ENCODE measurements around the gene CFAP77. TPM values are rescaled to one million over a fixed set of nuclear protein-coding genes. Genes with fewer than 3 reads are reported as not detected.

Gene CFAP77
- total RNA-seq, 1 donor from 2014 or later: 0.36 TPM

GRCh38 chr9:132590318-132591182 is 180.5 kb downstream of the CFAP77 start:
- Histone ChIP-seq H3K79me2 (ENCODE audit: insufficient read depth, low read length) (no peaks in the 10 kb centered on the region), H3K9me3 (ENCODE audit: insufficient read depth, low read depth, low read length) (peaks cover 6% of the 10 kb centered on the region), H3K4me2 (ENCODE audit: low read length) (peak overlapping the region; percentile 39), H3K4me3 (ENCODE audit: insufficient read depth, low read depth, low read length) (no peak overlapping the region), H3K27me3 (ENCODE audit: insufficient read depth, low read length) (peaks cover 67% of the 10 kb centered on the region), H3K27ac (ENCODE audit: low read depth, low read length) (no peak overlapping the region), H3K9ac (ENCODE audit: low read length) (no peak overlapping the region), H2AFZ (ENCODE audit: low read depth, low read length) (no peak overlapping the region), H4K20me1 (ENCODE audit: insufficient read depth, low read length) (peaks cover 73% of the 10 kb centered on the region), H3K36me3 (ENCODE audit: insufficient read depth, low read length) (peaks cover 3% of the 10 kb centered on the region), H3K4me1 (ENCODE audit: insufficient read depth, low read length) (no peaks in the 10 kb centered on the region)
- Mint-ChIP-seq H3K4me3 (ENCODE audit: unreplicated experiment) (no peak overlapping the region), H3K27me3 (ENCODE audit: low read depth, unreplicated experiment) (peaks cover 53% of the 10 kb centered on the region), H3K9me3 (ENCODE audit: unreplicated experiment) (peaks cover 6% of the 10 kb centered on the region), H3K27ac (ENCODE audit: unreplicated experiment) (no peak overlapping the region), H3K36me3 (ENCODE audit: low read depth, unreplicated experiment) (peaks cover 15% of the 10 kb centered on the region), H3K4me1 (ENCODE audit: low read depth, unreplicated experiment) (peaks cover 11% of the 10 kb centered on the region)
- DNase-seq (ENCODE audit: low read depth) (no peak), FAIRE-seq (no peak)
- TF ChIP-seq, protein P1, sequence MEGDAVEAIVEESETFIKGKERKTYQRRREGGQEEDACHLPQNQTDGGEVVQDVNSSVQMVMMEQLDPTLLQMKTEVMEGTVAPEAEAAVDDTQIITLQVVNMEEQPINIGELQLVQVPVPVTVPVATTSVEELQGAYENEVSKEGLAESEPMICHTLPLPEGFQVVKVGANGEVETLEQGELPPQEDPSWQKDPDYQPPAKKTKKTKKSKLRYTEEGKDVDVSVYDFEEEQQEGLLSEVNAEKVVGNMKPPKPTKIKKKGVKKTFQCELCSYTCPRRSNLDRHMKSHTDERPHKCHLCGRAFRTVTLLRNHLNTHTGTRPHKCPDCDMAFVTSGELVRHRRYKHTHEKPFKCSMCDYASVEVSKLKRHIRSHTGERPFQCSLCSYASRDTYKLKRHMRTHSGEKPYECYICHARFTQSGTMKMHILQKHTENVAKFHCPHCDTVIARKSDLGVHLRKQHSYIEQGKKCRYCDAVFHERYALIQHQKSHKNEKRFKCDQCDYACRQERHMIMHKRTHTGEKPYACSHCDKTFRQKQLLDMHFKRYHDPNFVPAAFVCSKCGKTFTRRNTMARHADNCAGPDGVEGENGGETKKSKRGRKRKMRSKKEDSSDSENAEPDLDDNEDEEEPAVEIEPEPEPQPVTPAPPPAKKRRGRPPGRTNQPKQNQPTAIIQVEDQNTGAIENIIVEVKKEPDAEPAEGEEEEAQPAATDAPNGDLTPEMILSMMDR (IDR thresholded peaks at IDR 0.05; ENCODE audit: insufficient read depth, low read depth, low read length): no peak
- peak; percentile 100 for TF ChIP-seq EZH2 (IDR thresholded peaks at IDR 0.05; ENCODE audit: insufficient read depth, low read length)

GRCh38 chr9:132591244-132591643 is 181.2 kb downstream of the CFAP77 start:
- H3K36me3 ChIP-seq (ENCODE audit: insufficient read depth, low read length): peaks cover 3% of the 10 kb centered on the region
- no peak overlapping the region for H3K4me3 Mint-ChIP-seq (ENCODE audit: unreplicated experiment)
- peaks cover 72% of the 10 kb centered on the region for H4K20me1 ChIP-seq (ENCODE audit: insufficient read depth, low read length)
- TF ChIP-seq EZH2 (IDR thresholded peaks at IDR 0.05; ENCODE audit: insufficient read depth, low read length): no peak
- TF ChIP-seq, protein P1 (IDR thresholded peaks at IDR 0.05; ENCODE audit: insufficient read depth, low read depth, low read length): no peak
- H2AFZ ChIP-seq (ENCODE audit: low read depth, low read length): no peak overlapping the region
- DNase-seq (ENCODE audit: low read depth): no peak
- peaks cover 48% of the 10 kb centered on the region for H3K27me3 Mint-ChIP-seq (ENCODE audit: low read depth, unreplicated experiment)
- H3K9me3 Mint-ChIP-seq (ENCODE audit: unreplicated experiment): peaks cover 2% of the 10 kb centered on the region
- no peaks in the 10 kb centered on the region for H3K79me2 ChIP-seq (ENCODE audit: insufficient read depth, low read length)
- H3K4me2 ChIP-seq (ENCODE audit: low read length): no peak overlapping the region
- peaks cover 16% of the 10 kb centered on the region for H3K36me3 Mint-ChIP-seq (ENCODE audit: low read depth, unreplicated experiment)
- no peak for FAIRE-seq
- H3K4me1 Mint-ChIP-seq (ENCODE audit: low read depth, unreplicated experiment): peaks cover 5% of the 10 kb centered on the region
- no peak overlapping the region for H3K27ac ChIP-seq (ENCODE audit: low read depth, low read length)
- no peak overlapping the region for H3K9ac ChIP-seq (ENCODE audit: low read length)
- H3K4me1 ChIP-seq (ENCODE audit: insufficient read depth, low read length): no peaks in the 10 kb centered on the region
- H3K4me3 ChIP-seq (ENCODE audit: insufficient read depth, low read depth, low read length): no peak overlapping the region
- no peak overlapping the region for H3K27ac Mint-ChIP-seq (ENCODE audit: unreplicated experiment)
- peaks cover 60% of the 10 kb centered on the region for H3K27me3 ChIP-seq (ENCODE audit: insufficient read depth, low read length)
- peaks cover under 1% of the 10 kb centered on the region for H3K9me3 ChIP-seq (ENCODE audit: insufficient read depth, low read depth, low read length)
